HEK293T (cell line): ENCODE measurements around the gene IRF7.

ENCODE experiments used
- CTCF ChIA-PET: fragments of 350-600 bp; formaldehyde crosslinking; extraction: SDS; loops from one replicate; lab custom pipeline; 2021; ENCODE audit warnings: antibody characterized with exemption, inconsistent platforms; lab: Yijun Ruan, JAX
- POLR2A ChIA-PET: fragments of 350-600 bp; formaldehyde crosslinking; extraction: SDS; loops from one replicate; lab custom pipeline; 2020; ENCODE audit warnings: antibody characterized with exemption, inconsistent platforms; lab: Yijun Ruan, JAX
- DNase-seq: peaks from one replicate; pipeline ENCODE4 v3.0.0; 2012; ENCODE audit warnings: mixed read lengths; ENCODE audit errors: extremely low spot score
- ARNT ChIP-seq: fragments of 450-650 bp; IDR thresholded peaks from 2 replicates; pipeline ENCODE4 v1.6.1; 2017; ENCODE audit warnings: mild to moderate bottlenecking
- BHLHE40 ChIP-seq: fragments of 450-650 bp; IDR thresholded peaks from 2 replicates; pipeline ENCODE4 v1.6.1; 2016; ENCODE audit warnings: mild to moderate bottlenecking, moderate library complexity, borderline replicate concordance
- CTBP1 ChIP-seq: fragments of 450-650 bp; IDR thresholded peaks from 2 replicates; pipeline ENCODE4 v1.6.1; 2016; ENCODE audit warnings: borderline replicate concordance
- ELF4 ChIP-seq: fragments of 450-650 bp; IDR thresholded peaks from 2 replicates; pipeline ENCODE4 v1.6.1; 2017; ENCODE audit warnings: antibody characterized with exemption
- FOXA1 ChIP-seq: fragments of 450-650 bp; IDR thresholded peaks from 2 replicates; pipeline ENCODE4 v1.6.1; 2016; ENCODE audit warnings: mild to moderate bottlenecking
- FOXK2 ChIP-seq: fragments of 450-650 bp; IDR thresholded peaks from 2 replicates; pipeline ENCODE4 v1.6.1; 2016; ENCODE audit warnings: mild to moderate bottlenecking
- FOXM1 ChIP-seq: fragments of 450-650 bp; IDR thresholded peaks from 2 replicates; pipeline ENCODE4 v1.6.1; 2017; ENCODE audit warnings: mild to moderate bottlenecking, borderline replicate concordance
- HDGF ChIP-seq: fragments of 450-650 bp; IDR thresholded peaks from 2 replicates; pipeline ENCODE4 v1.6.1; 2017; ENCODE audit warnings: antibody characterized with exemption, borderline replicate concordance
- L3MBTL2 ChIP-seq: fragments of 450-650 bp; conservative IDR thresholded peaks from 2 replicates; pipeline ENCODE4 v1.6.1; 2016; ENCODE audit warnings: mild to moderate bottlenecking
- LEF1 ChIP-seq: fragments of 450-650 bp; IDR thresholded peaks from 2 replicates; pipeline ENCODE4 v1.6.1; 2017; ENCODE audit warnings: mild to moderate bottlenecking, borderline replicate concordance
- NFRKB ChIP-seq: fragments of 450-650 bp; IDR thresholded peaks from 2 replicates; pipeline ENCODE4 v1.6.1; 2016; ENCODE audit warnings: mild to moderate bottlenecking, moderate library complexity
- SP1 ChIP-seq: fragments of 450-650 bp; IDR thresholded peaks from 2 replicates; pipeline ENCODE4 v1.6.1; 2017
- SUZ12 ChIP-seq: fragments of 450-650 bp; IDR thresholded peaks from 2 replicates; pipeline ENCODE4 v1.6.1; 2016; ENCODE audit warnings: mild to moderate bottlenecking
- TARDBP ChIP-seq: fragments of 450-650 bp; IDR thresholded peaks from 2 replicates; pipeline ENCODE4 v1.6.1; 2016
- ZNF384 ChIP-seq: fragments of 450-650 bp; IDR thresholded peaks from 2 replicates; pipeline ENCODE4 v1.6.1; 2016
- TF ChIP-seq, protein P1 (sequence below): fragments of 450-650 bp; IDR thresholded peaks from 2 replicates; pipeline ENCODE4 v1.6.1; 2016

Gene IRF7

DNA sequence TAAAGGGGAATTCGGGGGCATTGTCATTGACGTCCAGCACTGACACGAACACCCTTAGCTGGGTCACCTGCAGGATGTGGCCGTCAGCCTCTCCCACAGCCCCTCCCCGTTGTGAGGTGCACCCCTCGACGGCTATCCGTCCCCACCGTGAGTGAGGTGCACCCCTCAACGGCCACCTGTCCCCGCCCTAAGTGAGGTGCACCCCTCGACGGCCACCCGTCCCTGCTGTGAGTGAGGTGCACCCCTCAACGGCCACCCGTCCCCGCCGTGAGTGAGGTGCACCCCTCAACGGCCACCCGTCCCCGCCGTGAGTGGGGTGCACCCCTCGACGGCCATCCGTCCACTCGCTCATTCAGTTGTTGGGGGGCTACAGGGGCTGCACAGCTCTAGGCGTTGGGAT lies 6.1 kb upstream of the IRF7 start:
- DNase-seq = no peak
- ChIA-PET CTCF (no interaction called here), POLR2A (no interaction called here)
- TF ChIP-seq, protein P1, sequence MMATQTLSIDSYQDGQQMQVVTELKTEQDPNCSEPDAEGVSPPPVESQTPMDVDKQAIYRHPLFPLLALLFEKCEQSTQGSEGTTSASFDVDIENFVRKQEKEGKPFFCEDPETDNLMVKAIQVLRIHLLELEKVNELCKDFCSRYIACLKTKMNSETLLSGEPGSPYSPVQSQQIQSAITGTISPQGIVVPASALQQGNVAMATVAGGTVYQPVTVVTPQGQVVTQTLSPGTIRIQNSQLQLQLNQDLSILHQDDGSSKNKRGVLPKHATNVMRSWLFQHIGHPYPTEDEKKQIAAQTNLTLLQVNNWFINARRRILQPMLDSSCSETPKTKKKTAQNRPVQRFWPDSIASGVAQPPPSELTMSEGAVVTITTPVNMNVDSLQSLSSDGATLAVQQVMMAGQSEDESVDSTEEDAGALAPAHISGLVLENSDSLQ = no peak
- TF ChIP-seq LEF1 (no peak), NFRKB (no peak), FOXM1 (no peak), ARNT (no peak), HDGF (no peak), BHLHE40 (no peak), ZNF384 (no peak), TARDBP (no peak), FOXK2 (no peak), L3MBTL2 (no peak), SP1 (no peak), ELF4 (no peak), FOXA1 (no peak), CTBP1 (no peak), SUZ12 (no peak)

DNA sequence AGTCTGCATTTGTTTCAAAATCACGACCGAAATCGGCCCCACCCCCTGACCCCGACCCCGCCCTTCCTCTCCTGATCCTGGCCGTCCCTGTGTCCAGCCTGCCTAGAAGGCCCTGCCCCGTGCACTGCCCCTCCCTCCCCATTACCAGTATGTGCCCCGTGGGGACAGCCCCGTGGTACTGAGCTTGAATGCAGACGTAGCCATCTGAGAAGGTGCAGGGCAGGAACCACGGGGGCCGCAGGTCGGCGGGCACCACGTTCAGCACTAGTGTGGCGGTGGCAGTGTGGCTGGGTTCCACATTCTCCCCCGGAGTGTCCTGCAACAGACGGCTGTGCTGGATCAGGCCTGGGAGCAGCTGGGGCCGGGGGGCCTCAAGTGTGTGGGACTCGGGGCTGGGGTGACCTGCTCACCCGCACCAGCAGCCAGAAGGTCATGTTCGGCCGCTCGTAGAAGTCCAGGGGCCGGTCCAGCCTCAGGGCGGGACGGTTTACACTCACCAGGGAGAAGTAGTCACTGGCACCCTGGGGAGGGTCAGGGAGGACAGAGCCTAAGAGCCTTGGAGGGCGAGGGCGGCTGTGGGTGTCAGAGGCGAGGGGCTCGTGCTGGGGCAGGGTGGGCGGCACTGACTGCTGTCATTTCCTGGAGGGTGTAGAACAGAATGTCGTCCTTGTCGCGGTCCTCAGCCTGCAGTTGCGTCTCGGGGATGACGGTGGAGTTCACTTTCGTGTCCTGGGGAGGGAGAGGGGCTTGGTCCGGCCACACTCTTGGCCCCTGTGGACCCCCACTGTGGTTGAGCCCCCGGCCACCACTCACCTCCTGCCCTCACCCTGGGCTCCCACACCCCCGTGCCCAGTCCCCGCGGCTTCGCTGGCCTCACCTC lies 5.4 kb upstream of the IRF7 start:
- ChIA-PET POLR2A (no interaction called here), CTCF (no interaction called here)
- no peak for DNase-seq
- TF ChIP-seq NFRKB (no peak), FOXK2 (no peak), SUZ12 (no peak)

DNA sequence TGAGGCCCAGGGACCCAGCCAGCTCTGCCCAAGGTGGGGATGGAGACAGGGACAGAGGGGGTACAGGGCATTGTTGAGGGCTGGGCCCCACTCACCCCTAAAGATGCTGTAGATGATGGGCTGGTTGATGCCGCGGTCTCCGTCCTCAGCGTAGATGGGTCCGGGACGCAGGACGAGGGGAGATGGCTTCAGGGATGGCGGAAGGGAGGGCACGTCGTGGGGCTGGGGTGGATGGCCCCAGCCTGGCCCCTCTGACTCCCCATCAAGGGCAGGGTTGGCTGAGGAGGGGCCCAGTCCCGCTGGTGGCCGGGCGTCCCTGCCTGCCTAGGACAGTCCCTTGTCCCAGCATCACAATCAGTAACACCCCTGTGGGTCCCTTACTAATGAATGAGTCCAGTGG lies 4.5 kb upstream of the IRF7 start:
- DNase-seq = no peak
- CTCF ChIA-PET = no interaction called here
- TF ChIP-seq BHLHE40 (no peak), FOXK2 (no peak), HDGF (no peak), L3MBTL2 (no peak), ELF4 (no peak), ZNF384 (no peak), FOXM1 (no peak), SUZ12 (no peak)
- POLR2A ChIA-PET = no interaction called here

DNA sequence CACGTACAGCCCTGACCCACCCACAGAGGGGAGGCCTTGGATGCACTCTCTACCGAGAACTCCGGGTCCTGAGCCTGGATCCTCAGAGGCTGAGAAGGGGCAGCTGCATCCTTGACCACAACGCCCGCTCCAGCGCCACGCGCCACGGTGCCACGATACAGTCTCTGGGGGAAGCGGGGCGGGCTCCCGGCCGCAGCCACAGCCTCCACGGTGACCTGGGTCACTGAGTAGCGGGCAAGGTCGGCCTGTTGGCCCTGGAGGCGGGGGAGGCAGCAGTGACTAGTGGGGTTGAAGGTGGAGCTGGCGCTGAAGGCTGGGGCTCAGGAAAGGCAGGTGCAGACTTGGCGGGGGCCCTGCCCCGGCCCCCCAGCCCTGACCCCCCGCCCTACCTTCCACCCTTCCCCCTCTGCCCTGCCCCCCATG lies 3.9 kb upstream of the IRF7 start:
- CTCF ChIA-PET = no interaction called here
- DNase-seq = no peak
- POLR2A ChIA-PET = no interaction called here
- no peak for TF ChIP-seq CTBP1
- TF ChIP-seq, protein P1 = no peak
- TF ChIP-seq ZNF384 = no peak
- no peak for TF ChIP-seq FOXA1
- no peak for TF ChIP-seq NFRKB
- TF ChIP-seq FOXK2 = no peak
- no peak for TF ChIP-seq SUZ12
- no peak for TF ChIP-seq SP1
- TF ChIP-seq ARNT = no peak
- TF ChIP-seq HDGF = no peak
- no peak for TF ChIP-seq L3MBTL2
- no peak for TF ChIP-seq ELF4
- no peak for TF ChIP-seq BHLHE40
- TF ChIP-seq TARDBP = no peak
- TF ChIP-seq FOXM1 = no peak
- no peak for TF ChIP-seq LEF1

DNA sequence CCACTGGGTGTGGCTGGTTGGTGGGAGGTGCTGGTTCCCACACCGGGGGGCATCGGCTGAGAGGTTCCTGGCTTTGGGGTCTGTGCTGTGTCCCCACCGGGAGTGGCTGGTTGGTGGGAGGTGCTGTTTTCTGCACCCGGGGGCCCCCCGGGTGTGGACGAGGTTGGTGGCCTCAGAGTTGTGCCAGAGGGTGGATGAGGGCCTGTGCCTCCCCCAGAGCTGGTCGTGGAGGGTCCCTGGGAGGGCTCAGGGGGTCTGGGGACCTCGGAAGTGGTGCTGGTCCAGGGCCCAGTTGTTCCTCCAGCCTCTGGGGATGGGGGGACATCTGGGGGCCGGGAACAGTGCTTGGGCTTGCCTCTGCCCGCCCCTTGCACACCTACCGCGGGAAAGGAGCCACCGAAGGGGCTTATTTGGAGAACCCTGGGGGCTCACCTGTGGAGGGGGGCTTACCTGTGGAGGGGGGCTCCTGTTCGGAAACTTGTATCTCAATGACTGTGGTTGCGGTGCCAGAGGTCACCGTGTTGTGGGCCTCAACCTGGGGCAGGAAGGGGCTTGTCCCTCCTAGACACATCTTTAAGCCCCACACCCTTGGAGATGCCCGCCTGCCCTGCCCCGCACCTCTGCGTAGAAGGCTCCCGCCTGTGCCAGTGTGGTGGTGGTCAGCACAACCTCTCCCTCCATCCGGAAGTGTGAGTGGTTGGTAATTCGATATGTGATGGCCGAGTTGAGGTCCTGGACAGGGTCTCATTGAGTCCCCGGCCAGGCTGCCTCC lies 3.3 kb upstream of the IRF7 start:
- TF ChIP-seq L3MBTL2 (no peak), FOXA1 (no peak), ZNF384 (no peak), BHLHE40 (no peak), SUZ12 (no peak), ARNT (no peak), SP1 (no peak), FOXM1 (no peak), NFRKB (no peak), CTBP1 (no peak), LEF1 (no peak), ELF4 (no peak)
- TF ChIP-seq, protein P1 = no peak
- POLR2A ChIA-PET = no interaction called here
- DNase-seq = no peak
- CTCF ChIA-PET = no interaction called here
